A549 treated with AZD9567 at 1 μM for 4 hours (cell line): ENCODE data around the gene LRRC3C. TPM values are rescaled to one million over a fixed set of nuclear protein-coding genes. Genes with fewer than 3 reads are reported as not detected.

Experiments
- total RNA-seq: library from RNA; stranded (reverse); fragments of 200-300 nt; extraction: Qiagen RNA extraction; gene quantifications from 5 replicates; pipeline ENCODE4 v1.2.3, GENCODE V29; 2022; ENCODE audit not compliant: insufficient read depth

The LRRC3C gene
- not detected in 5 replicates for total RNA-seq

GRCh38 chr17:39927101-39927928 is at the start of gene LRRC3C, which contains the start of gene ORMDL3:
TSS of gene LRRC3C (plus strand) at chr17:39927732. CDS start at chr17:39941524, 13,792 bp downstream.
TSS of gene ORMDL3 (minus strand) at chr17:39927601. CDS start at chr17:39924203, 3,398 bp downstream.

GRCh38 chr17:39962642-39963220 is 35.2 kb downstream of the LRRC3C start, which contains the start of gene GSDMA:
TSS of gene GSDMA (plus strand) at chr17:39963004. CDS start at chr17:39965688, 2,684 bp downstream.

GRCh38 chr17:39980351-39981206 is 53.0 kb downstream of the LRRC3C start, which contains the start of gene PSMD3:
TSS of gene PSMD3 (plus strand) at chr17:39980807. CDS start at chr17:39980971, 164 bp downstream.

Other genes starting within 250 kb of the LRRC3C start
- gene PGAP3, start 239.7 kb upstream of the LRRC3C start, total RNA-seq, result 7.5 to 9.6 TPM (median 8.1 TPM) in 5 replicates
- gene ERBB2, start 227.7 kb upstream of the LRRC3C start, total RNA-seq, result 30.5 to 37.4 TPM (median 34.2 TPM) in 5 replicates
- 77.1 to 100 TPM (median 93.0 TPM) in 5 replicates for gene MIEN1, start 197.2 kb upstream of the LRRC3C start, total RNA-seq
- 2.3 to 4.8 TPM (median 3.2 TPM) in 5 replicates for gene GRB7, start 189.8 kb upstream of the LRRC3C start, total RNA-seq
- gene IKZF3, start 63.4 kb upstream of the LRRC3C start, total RNA-seq, result not detected in 5 replicates
- gene ZPBP2, start 59.5 kb upstream of the LRRC3C start, total RNA-seq, result not detected in 5 replicates
- gene GSDMB, start 9.1 kb upstream of the LRRC3C start, total RNA-seq, result 2.2 to 2.6 TPM (median 2.3 TPM) in 5 replicates
- 34.4 to 45.1 TPM (median 43.1 TPM) in 5 replicates for gene ORMDL3, start 131 bp upstream of the LRRC3C start, total RNA-seq
- not detected in 5 replicates for gene GSDMA, start 35.3 kb downstream of the LRRC3C start, total RNA-seq
- 170 to 185 TPM (median 176 TPM) in 5 replicates for gene PSMD3, start 53.1 kb downstream of the LRRC3C start, total RNA-seq
- 0.26 to 0.56 TPM (median 0.43 TPM) in 4 of 5 replicates, not detected in the other for gene CSF3, start 87.7 kb downstream of the LRRC3C start, total RNA-seq
- 47.9 to 56.6 TPM (median 52.6 TPM) in 5 replicates for gene MED24, start 126.7 kb downstream of the LRRC3C start, total RNA-seq
- 16.7 to 23.1 TPM (median 21.9 TPM) in 5 replicates for gene THRA, start 135.2 kb downstream of the LRRC3C start, total RNA-seq
- 7.6 to 10.0 TPM (median 8.9 TPM) in 5 replicates for gene NR1D1, start 172.9 kb downstream of the LRRC3C start, total RNA-seq
- gene MSL1, start 194.2 kb downstream of the LRRC3C start, total RNA-seq, result 51.6 to 59.8 TPM (median 59.0 TPM) in 5 replicates
- 47.1 to 48.2 TPM (median 47.7 TPM) in 5 replicates for gene CASC3, start 212.8 kb downstream of the LRRC3C start, total RNA-seq
- gene RAPGEFL1, start 249.7 kb downstream of the LRRC3C start, total RNA-seq, result 3.7 to 4.6 TPM (median 3.7 TPM) in 5 replicates